Activated T-cell treated with anti-CD3 and anti-CD28 coated beads, Interleukin-2, amount 50 U/mL, for 72 hours (primary cell): Measurements from ENCODE around the gene BCAR1. TPM values are rescaled to one million over a fixed set of nuclear protein-coding genes. Genes with fewer than 3 reads are reported as not detected.

Source experiments
- ATAC-seq, 2 donors: fragments of 150-1000 bp; cut with Tn5 transposase; replicated peaks in 1 of 2; 2 replicates each; pipeline ENCODE4 v1.10.0; 2021; ENCODE audit warnings: moderate library complexity in 2 of 2, mild to moderate bottlenecking in 1 of 2
- DNase-seq, 2 donors: peaks; one replicate each; pipeline ENCODE4 v3.0.0; 2021 to 2022; ENCODE audit warnings: mixed read lengths in 1 of 2
- H3K27ac Mint-ChIP-seq: one replicate; pipeline ENCODE4 v1.8.0; 2022; ENCODE audit warnings: mild to moderate bottlenecking, moderate library complexity, mixed read lengths
- H3K27me3 Mint-ChIP-seq: one replicate; pipeline ENCODE4 v1.8.0; 2022; ENCODE audit warnings: low read depth, mixed read lengths
- H3K36me3 Mint-ChIP-seq, 2 donors: one replicate each; pipeline ENCODE4 v1.8.0; 2022; ENCODE audit warnings: mixed read lengths in 2 of 2, mild to moderate bottlenecking in 1 of 2; ENCODE audit not compliant: insufficient read depth in 2 of 2
- H3K4me1 Mint-ChIP-seq: one replicate; pipeline ENCODE4 v1.8.0; 2022; ENCODE audit warnings: low read depth, mixed read lengths
- H3K4me3 Mint-ChIP-seq, 2 donors: one replicate each; pipeline ENCODE4 v1.8.0; 2022; ENCODE audit warnings: mild to moderate bottlenecking in 2 of 2, mixed read lengths in 2 of 2, moderate library complexity in 2 of 2
- H3K9me3 Mint-ChIP-seq, 2 donors: one replicate each; pipeline ENCODE4 v1.8.0; 2022; ENCODE audit warnings: mixed read lengths in 2 of 2
- total RNA-seq, 2 donors: library from RNA; stranded (reverse); gene quantifications; one replicate each; pipeline ENCODE4 v1.2.3, GENCODE V29; 2022

BCAR1 gene
- total RNA-seq, 2 donors from 2014 or later, result 1.2 to 1.5 TPM

- H3K36me3 Mint-ChIP-seq, result no peaks in the 10 kb centered on the region
- peaks cover 21% of the 10 kb centered on the region for H3K27me3 Mint-ChIP-seq
- DNase-seq (no peak), ATAC-seq (no peak)
- H3K4me1 Mint-ChIP-seq, result peaks cover 16% of the 10 kb centered on the region
- no peak overlapping the region for H3K4me3 Mint-ChIP-seq
- no peaks in the 10 kb centered on the region for H3K9me3 Mint-ChIP-seq
- H3K27ac Mint-ChIP-seq, result no peak overlapping the region
These were observed 48.3 kb downstream of the BCAR1 start for GRCh38 chr16:75203096-75203495.

DNA sequence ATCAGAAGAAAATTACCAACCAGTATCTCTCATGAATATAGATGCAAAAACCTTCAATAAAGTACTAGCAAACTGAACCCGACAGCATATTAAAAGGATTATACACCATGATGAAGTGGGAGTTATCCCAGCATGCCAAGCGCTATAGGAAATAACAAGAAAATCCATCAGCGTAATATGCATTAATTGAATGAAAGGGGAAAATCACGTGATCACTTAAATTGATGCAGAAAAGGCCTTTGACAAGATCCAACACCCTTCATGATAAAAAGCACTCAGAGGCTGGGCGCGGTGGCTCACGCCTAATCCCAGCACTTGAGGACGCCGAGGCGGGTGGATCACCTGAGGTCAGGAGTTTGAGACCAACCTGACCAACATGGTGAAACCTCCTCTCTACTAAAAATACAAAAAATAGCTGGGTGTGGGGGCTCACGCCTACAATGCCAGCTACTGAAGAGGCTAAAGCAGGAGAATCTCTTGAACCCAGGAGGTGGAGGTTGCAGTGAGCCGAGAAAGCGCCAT lies 49.3 kb downstream of the BCAR1 start:
- DNase-seq (no peak), ATAC-seq (no peak)
- Mint-ChIP-seq H3K27ac (no peak overlapping the region), H3K36me3 (no peaks in the 10 kb centered on the region), H3K4me1 (peaks cover 16% of the 10 kb centered on the region), H3K9me3 (no peaks in the 10 kb centered on the region), H3K4me3 (no peak overlapping the region), H3K27me3 (peaks cover 30% of the 10 kb centered on the region)

- DNase-seq (no peak), ATAC-seq (no peak)
- H3K27me3 Mint-ChIP-seq, result peaks cover 45% of the 10 kb centered on the region
- H3K36me3 Mint-ChIP-seq, result no peaks in the 10 kb centered on the region
- no peak overlapping the region for H3K27ac Mint-ChIP-seq
- no peak overlapping the region for H3K4me3 Mint-ChIP-seq
- H3K4me1 Mint-ChIP-seq, result peaks cover 16% of the 10 kb centered on the region
- H3K9me3 Mint-ChIP-seq, result no peaks in the 10 kb centered on the region
These were observed 53.3 kb downstream of the BCAR1 start for GRCh38 chr16:75198135-75198600.

GRCh38 chr16:75197522-75198134 lies 53.8 kb downstream of the BCAR1 start:
- no peak overlapping the region for H3K4me3 Mint-ChIP-seq
- H3K27me3 Mint-ChIP-seq, result peaks cover 45% of the 10 kb centered on the region
- no peak overlapping the region for H3K27ac Mint-ChIP-seq
- DNase-seq, result no peak
- peaks cover 16% of the 10 kb centered on the region for H3K4me1 Mint-ChIP-seq
- no peaks in the 10 kb centered on the region for H3K36me3 Mint-ChIP-seq
- no peak for ATAC-seq
- H3K9me3 Mint-ChIP-seq, result no peaks in the 10 kb centered on the region

DNA sequence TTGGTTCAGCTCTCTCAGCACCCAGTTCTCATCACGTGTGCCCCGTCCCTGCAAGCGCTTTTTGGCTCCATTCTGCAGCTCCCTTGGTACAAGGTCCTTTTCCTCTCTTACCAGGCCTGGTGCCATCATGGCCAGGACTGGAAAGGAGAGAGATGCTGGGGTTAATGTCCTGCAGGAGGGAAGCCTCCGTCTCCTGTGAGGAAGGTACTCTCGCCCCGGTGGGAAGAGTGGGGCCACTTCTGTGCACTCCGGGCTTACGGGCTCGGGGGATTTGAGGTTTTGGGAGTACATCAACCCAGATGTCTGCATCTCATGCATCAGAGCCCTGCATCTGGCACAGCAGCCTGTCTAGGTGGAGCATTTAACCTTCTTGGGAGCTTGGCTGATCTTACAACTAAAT lies 54.6 kb downstream of the BCAR1 start:
- no peak overlapping the region for H3K4me3 Mint-ChIP-seq
- H3K9me3 Mint-ChIP-seq, result no peaks in the 10 kb centered on the region
- peaks cover 16% of the 10 kb centered on the region for H3K4me1 Mint-ChIP-seq
- H3K27me3 Mint-ChIP-seq, result peaks cover 45% of the 10 kb centered on the region
- ATAC-seq, result no peak
- no peaks in the 10 kb centered on the region for H3K36me3 Mint-ChIP-seq
- no peak for DNase-seq
- H3K27ac Mint-ChIP-seq, result no peak overlapping the region

- H3K9me3 Mint-ChIP-seq, result no peaks in the 10 kb centered on the region
- H3K27me3 Mint-ChIP-seq, result peaks cover 42% of the 10 kb centered on the region
- ATAC-seq (no peak), DNase-seq (no peak)
- no peak overlapping the region for H3K27ac Mint-ChIP-seq
- H3K4me3 Mint-ChIP-seq, result no peak overlapping the region
- H3K36me3 Mint-ChIP-seq, result no peaks in the 10 kb centered on the region
- H3K4me1 Mint-ChIP-seq, result peaks cover 12% of the 10 kb centered on the region
These were observed 55.3 kb downstream of the BCAR1 start for GRCh38 chr16:75195811-75196790.

DNA sequence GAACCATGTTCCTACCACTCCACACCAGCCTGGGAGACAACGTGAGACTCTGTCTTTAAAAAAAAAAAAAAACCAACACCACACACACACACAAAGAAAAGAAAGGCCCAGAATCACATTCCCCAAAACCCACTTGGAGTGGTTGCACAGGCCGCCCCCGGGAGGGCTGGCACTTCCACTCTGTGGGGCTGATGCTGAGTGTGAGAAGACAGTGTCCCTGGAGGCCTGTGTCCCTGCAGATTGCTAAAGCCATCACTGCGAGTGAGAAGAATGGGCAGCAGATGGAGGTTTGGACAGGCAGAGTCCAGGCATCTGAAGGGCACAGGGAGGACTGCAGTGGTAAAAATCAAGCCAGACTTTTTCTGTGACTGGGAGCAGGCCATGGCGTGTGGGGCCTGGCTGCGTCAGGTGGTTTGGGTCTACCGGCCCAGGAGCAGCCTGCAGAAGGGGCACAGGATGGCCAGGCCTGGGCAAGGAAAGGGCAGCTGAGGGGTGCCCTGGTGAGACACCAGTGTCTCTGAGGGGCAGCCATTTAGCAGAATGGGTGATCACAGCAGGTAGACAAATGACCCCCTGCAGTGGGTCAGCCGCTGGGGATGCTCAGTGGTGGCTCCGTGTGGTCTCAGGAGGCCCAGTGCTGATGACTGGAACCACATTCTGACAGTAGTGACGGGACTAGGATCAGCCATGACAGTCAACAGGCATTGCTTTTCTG lies 57.5 kb downstream of the BCAR1 start:
- Mint-ChIP-seq H3K36me3 (no peaks in the 10 kb centered on the region), H3K4me3 (no peak overlapping the region), H3K27me3 (peaks cover 29% of the 10 kb centered on the region), H3K27ac (no peak overlapping the region), H3K4me1 (no peaks in the 10 kb centered on the region), H3K9me3 (no peaks in the 10 kb centered on the region)
- DNase-seq, result no peak
- ATAC-seq, result no peak

GRCh38 chr16:75193265-75193650 lies 58.2 kb downstream of the BCAR1 start:
- H3K27ac Mint-ChIP-seq, result no peak overlapping the region

DNA sequence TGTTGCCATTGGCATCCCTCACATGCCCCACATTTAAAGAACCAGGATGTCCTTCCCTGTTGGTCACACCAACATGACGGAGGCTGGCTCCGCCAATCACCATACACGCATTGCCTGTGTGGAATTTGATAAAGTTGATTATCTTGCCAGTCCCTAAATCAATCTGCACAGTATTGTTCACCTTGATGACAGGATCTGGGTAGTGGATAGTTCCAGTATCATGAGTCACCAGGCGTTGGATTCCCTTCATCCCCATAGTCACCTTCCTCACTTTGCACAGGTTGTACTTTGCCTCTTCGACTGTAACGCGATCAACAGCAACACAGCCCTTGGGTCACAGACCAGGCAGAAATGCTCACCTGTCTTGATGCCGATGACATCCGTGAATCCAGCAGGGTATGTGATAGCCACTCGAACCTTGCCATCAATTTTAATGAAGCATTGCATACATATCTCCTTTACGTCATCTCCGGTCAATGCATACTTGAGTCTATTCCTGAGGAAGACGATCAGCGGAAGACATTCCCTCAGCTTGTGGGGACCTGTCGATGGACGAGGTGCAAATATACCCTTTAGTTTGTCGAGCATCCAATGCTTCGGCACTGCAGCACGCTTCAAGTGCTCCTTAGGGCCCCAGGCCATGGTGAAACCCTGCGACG lies 58.7 kb downstream of the BCAR1 start:
- no peaks in the 10 kb centered on the region for H3K4me1 Mint-ChIP-seq
- no peak for ATAC-seq
- peaks cover 0 to under 1% of the 10 kb centered on the region in 2 donors for H3K36me3 Mint-ChIP-seq
- H3K27ac Mint-ChIP-seq, result no peak overlapping the region
- no peaks in the 10 kb centered on the region for H3K9me3 Mint-ChIP-seq
- H3K4me3 Mint-ChIP-seq, result no peak overlapping the region
- DNase-seq, result no peak
- H3K27me3 Mint-ChIP-seq, result peaks cover 20% of the 10 kb centered on the region

More at GRCh38 chr16:75193265-75193650, 58.2 kb downstream of the BCAR1 start:
- ATAC-seq (no peak), DNase-seq (no peak)
- H3K27me3 Mint-ChIP-seq, result peaks cover 26% of the 10 kb centered on the region
- no peak overlapping the region for H3K4me3 Mint-ChIP-seq
- H3K4me1 Mint-ChIP-seq, result no peaks in the 10 kb centered on the region
- no peaks in the 10 kb centered on the region for H3K9me3 Mint-ChIP-seq
- H3K36me3 Mint-ChIP-seq, result no peaks in the 10 kb centered on the region

DNA sequence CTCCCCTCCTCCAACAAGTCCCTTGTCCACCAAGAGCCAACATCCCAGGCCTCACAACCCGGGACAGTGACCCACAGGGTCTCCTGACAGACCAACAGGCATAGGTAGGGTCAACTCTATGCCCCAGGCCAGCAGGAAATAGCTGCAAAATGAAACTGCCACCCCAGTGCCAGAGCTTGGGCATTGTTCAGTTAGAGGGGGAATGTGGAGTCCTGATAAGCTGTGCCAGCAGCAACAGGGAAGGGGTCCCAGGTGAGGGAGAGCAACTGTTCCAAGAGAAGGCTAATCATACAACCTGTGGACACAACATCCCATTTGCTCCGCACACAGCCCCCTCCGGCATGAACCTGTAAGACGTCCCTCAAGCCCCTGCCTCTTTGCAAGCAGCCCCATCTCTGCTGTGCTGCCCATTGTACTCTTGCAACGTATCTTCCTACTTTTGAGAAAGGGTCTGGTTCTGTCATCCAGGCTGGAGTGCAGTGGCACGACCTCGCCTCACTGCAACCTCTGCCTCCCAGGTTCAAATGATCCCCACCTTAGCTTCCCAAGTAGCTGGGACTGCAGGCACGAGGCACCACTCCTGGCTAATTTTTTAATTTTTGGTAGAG lies 61.7 kb downstream of the BCAR1 start:
- Mint-ChIP-seq H3K27ac (no peak overlapping the region), H3K4me3 (no peak overlapping the region), H3K27me3 (no peaks in the 10 kb centered on the region), H3K4me1 (no peaks in the 10 kb centered on the region), H3K9me3 (peaks cover 0 to 2% of the 10 kb centered on the region in 2 donors), H3K36me3 (peaks cover 0 to 2% of the 10 kb centered on the region in 2 donors)
- DNase-seq (no peak), ATAC-seq (no peak)

GRCh38 chr16:75188832-75189477 lies 62.5 kb downstream of the BCAR1 start:
- Mint-ChIP-seq H3K27me3 (no peaks in the 10 kb centered on the region), H3K9me3 (peaks cover 0 to 2% of the 10 kb centered on the region in 2 donors), H3K36me3 (peaks cover 0 to 2% of the 10 kb centered on the region in 2 donors), H3K4me1 (no peaks in the 10 kb centered on the region), H3K4me3 (no peak overlapping the region), H3K27ac (no peak overlapping the region)
- ATAC-seq (no peak), DNase-seq (no peak)

DNA sequence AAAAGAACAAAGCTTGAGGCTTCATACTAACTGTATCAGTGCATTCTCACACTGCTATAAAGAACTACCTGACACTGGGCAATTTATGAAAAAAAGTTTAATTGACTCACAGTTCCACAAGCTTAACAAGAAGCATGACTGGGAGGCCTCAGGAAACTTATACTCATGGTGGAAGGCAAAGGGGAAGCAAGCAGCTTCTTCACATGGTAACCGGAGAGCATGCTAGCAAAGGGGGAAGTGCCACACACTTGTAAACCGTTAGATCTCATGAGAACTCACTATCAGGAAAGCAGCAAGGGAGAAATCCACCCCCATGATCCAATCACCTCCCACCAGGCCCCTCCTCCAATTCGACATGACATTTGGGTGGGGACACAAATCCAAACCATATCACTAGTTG lies 69.8 kb downstream of the BCAR1 start:
- ATAC-seq (no peak), DNase-seq (no peak)
- no peak overlapping the region for H3K4me3 Mint-ChIP-seq
- H3K27me3 Mint-ChIP-seq, result peaks cover 6% of the 10 kb centered on the region
- H3K4me1 Mint-ChIP-seq, result no peaks in the 10 kb centered on the region
- H3K9me3 Mint-ChIP-seq, result peaks cover 8 to 11% of the 10 kb centered on the region in 2 donors
- H3K36me3 Mint-ChIP-seq, result peaks cover 7 to 10% of the 10 kb centered on the region in 2 donors
- H3K27ac Mint-ChIP-seq, result no peak overlapping the region
